GM12801 (cell line): ENCODE results near the gene TBX10.

Experiments used
- CTCF ChIP-seq: IDR thresholded peaks from one replicate; pipeline ENCODE4 v1.5.1; 2011; ENCODE audit warnings: control low read depth; ENCODE audit not compliant: insufficient read length; ENCODE audit errors: extremely low read depth

TBX10 gene

GRCh38 chr11:67648796-67649613 lies 9.4 kb upstream of the TBX10 start:
- TF ChIP-seq CTCF = no peak

- TF ChIP-seq CTCF = no peak
These were observed 8.7 kb upstream of the TBX10 start for GRCh38 chr11:67648140-67648795.

- no peak for TF ChIP-seq CTCF
These were observed 7.9 kb upstream of the TBX10 start for GRCh38 chr11:67647471-67647870.

- TF ChIP-seq CTCF = no peak
These were observed 7.2 kb upstream of the TBX10 start for GRCh38 chr11:67646535-67647336.

- TF ChIP-seq CTCF = no peak
These were observed 6.2 kb upstream of the TBX10 start for GRCh38 chr11:67645521-67646461.

- no peak for TF ChIP-seq CTCF
These were observed 5.2 kb upstream of the TBX10 start for GRCh38 chr11:67644472-67645418.
